GM19372 (cell line): ENCODE data around the gene PCK2.

Experiments
- ATAC-seq: cut with Tn5 transposase; IDR thresholded peaks from one replicate; pipeline ENCODE4 v1.9.1; 2021; ENCODE audit warnings: mild to moderate bottlenecking, low read depth, moderate library complexity; ENCODE audit not compliant: unreplicated experiment

PCK2 gene

DNA sequence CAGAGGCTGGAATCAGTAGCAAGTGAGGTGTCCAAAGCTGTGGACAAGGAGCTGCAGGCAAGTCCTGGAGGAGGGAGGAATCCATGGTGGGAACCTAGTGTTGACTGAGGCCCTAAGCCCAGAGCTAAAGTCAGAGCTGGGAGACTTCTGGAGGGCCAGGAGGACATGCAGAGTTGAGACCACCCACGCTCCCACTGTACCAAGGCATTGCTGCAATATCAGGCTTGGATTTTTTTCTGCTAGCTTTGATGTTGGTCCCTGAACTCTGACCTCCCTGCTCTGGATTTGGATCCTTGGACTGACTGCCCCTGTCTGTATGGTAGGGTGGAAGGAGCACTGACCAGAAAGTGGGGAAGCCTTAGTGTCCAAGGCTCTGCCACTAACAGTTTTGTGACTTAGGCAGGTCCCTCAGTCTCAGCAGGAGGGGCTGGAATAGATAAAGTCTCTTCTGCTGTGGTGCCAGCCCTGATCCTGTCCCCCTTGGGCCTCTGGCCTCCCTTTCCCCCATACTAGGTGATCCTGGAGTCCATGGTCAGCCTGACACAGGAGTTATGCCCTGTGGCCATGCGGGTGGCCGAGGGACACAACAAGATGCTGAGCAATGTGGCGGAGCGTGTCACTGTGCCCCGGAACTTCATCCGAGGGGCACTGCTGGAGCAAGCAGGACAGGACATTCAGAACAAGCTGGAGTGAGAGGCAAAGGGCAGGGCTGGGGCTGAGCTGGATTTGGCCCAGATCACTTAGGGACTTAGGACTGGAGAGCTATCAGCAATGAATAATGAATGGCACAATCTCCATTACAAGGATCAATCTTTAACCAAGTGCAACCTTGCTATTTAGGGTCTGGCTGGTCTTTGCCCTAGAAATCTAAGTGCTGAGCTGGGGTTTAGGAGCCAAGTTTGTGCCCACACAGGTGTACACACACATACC is 32.9 kb upstream of the PCK2 start:
- no peak for ATAC-seq

DNA sequence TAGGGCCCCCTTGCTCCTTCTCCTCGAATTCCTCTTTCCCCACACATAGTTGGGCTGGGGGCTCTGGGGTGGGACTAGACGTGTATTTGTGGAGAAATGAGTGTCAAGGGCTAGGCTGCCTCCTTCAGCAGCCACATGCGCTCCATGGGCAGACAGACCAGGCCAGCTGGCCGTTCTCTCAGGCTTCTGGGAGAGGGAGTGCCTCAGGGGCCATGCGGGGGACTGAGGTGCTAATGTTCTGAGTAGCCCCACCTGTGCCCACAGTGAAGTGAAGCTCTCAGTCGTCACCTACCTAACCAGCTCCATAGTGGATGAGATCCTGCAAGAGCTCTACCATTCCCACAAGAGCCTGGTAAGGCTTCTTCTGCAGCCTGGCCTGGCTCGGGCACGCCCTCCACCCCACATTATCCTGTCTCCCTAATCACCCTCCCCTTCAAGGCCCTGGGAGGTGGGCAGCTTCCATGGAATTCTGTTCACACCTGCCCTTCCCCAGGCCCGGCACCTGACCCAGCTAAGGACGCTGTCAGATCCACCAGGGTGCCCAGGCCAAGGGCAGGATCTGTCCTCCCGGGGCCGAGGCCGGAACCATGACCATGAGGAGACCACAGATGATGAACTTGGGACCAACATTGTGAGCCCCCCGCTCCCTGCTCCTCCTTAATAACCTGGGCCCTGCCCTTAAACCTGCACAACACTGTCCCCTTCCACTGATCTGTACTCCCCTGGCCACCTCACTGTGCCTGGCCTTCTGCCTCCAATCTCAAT is 31.7 kb upstream of the PCK2 start:
- no peak for ATAC-seq

DNA sequence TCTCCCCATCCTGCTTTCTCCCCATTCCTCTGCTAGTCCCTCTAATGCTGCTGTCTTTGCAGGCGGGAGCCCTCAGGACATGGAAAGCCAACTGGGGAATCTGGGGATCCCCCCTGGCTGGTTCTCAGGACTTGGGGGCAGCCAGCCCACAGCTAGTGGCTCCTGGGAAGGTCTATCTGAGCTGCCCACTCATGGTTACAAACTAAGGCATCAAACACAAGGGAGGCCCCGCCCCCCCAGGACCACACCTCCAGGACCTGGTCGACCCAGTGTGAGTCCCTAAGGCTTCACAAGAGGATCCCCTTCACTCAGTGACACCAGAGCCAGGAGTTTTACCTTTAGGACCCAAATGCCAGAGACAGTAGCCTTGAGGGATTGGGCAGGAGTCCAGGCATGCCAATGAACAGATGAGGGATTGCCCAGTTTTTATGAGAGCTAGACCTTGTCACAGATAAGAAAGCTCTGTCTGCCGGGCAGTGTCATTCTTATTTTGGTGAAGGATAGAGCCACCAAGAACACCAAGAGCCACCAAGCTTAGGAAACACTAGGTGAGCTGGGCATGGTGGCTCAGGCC is 30.8 kb upstream of the PCK2 start:
- no peak for ATAC-seq

DNA sequence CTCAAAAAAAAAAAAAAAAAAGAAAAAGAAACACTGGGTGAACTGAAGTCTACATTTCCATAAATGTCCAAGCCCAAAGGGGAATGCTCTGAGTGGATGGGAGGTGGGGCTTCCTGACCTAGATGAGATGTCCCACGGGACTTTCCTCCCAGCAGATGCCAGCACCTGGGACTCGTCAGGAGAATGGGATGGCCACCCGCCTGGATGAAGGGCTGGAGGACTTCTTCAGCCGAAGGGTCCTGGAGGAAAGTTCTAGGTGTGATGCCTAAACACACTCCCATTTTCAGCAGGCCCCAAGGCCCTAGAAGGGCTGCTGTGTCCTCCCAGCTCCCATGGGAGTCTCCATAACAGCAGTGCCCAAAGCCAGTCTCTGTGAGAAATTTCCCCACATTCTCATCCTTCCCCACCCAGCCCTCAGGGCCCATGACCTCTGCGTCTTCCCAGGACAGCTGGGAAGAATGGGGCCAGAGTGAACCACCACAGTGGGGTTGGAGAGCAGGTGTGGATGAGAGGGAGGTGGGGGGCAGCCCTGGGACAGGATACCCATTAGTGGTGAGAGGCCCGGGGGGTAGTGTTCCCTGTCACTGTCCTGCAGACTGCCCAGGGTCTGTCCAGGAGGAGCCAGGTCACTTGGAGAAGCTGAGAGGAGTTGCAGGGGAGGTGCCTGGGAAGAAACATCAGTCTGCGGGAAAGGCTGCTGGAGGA is 29.9 kb upstream of the PCK2 start:
- no peak for ATAC-seq

DNA sequence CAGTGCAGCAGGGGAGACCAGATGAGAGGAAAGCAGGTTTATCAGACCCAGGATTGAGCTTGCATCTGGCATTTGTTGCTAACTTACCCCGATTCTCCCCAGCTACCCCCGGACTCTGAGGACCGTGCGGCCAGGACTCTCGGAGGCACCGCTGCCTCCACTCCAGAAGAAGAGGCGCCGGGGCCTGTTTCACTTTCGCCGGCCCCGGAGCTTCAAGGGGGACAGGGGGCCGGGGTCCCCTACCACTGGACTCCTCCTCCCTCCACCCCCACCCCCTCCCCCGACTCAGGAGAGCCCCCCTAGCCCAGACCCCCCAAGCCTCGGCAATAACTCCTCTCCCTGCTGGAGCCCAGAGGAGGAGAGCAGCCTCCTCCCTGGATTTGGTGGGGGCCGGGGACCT is 29.3 kb upstream of the PCK2 start:
- ATAC-seq: no peak

DNA sequence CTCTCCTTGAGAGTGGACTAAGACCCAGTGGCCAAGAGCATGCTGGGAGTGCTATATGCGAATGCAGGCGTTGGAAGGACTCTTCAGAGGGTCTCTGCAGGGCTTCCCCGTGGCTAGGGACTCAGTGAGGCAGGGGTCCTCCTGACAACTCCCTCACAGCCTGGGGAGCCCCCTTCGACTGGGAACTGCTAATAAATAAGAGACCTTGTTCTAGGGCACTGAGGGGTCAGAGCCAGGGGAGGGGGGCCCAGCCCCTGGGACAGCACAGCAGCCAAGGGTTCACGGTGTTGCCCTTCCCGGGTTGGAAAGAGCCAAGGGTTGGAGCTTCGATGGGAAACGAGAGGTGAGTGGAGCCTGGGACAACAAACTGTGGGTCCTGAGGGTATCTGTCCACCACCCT is 28.7 kb upstream of the PCK2 start:
- no peak for ATAC-seq

DNA sequence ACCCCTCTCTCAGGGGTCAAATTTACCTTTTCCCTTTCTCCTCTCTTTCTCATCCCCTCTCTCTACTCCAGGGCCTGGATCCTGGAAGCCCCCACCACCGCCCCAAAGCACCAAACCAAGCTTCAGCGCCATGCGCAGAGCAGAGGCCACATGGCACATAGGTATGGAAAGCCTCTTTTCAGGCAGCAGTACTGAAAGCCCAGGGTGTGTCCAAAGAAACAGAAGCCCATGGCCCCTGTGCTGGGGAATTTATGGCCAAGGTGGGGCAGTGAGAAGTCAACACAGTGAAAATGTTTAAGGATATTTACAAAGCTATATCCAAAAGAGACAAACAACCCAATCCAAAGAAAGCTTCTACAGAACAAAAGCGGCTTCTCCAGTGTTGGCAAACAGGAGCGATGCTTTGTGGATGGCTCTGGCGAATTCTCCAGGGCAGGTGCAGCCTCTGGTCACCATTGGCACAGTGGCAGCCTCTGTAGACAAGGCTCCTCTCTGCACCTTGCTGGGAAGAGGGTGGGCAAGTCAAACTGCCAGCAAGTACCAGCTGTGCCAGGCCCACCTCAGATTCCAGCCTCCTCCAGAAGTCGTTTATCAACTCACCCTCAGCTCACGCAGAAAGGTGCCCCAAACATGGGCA is 27.5 kb upstream of the PCK2 start:
- no peak for ATAC-seq

DNA sequence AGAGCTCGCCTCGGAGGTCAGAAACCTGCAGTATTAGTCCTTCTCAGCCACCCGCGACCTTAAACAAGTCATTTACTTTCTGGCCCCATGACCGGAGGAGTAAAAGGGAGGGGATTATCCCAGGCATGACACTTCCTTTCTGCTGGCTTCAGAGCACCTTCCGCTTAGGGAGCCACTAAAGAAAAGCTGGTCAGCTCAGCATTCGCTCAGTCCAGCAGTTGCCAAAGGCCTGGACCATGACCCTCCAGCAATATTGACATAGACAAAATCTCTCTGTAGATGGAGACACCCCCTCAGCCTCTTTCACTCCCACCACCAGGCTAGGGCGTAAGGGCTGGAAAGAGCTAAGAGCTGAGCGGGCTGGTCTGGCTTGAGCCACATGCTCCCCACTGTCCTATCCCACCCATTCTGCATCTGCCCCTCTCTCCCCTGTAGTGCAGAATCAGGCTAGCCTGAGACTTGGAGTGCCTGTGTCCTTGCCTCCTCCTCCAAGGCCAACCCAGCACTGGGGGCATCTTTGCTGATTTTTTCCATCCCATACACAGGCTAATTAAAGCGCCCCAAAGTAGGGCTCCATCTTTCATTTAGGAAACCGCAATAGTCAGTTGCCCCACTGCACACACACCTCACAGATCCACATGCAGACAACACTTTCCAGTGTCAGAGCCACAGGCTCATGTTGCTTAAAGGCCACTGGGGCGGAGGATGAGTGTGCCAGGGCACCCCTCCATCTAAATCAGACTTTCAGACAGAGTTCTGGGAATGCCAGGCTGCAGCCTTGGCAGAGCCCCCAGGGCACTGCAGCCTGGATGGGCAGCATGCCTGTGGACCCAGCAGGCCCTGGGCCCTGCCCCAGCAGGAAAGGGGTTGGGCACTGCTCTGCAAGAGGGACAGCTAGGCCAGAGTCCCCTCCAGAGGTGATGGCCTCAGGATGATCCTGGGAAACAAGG is 26.7 kb upstream of the PCK2 start:
- no peak for ATAC-seq

DNA sequence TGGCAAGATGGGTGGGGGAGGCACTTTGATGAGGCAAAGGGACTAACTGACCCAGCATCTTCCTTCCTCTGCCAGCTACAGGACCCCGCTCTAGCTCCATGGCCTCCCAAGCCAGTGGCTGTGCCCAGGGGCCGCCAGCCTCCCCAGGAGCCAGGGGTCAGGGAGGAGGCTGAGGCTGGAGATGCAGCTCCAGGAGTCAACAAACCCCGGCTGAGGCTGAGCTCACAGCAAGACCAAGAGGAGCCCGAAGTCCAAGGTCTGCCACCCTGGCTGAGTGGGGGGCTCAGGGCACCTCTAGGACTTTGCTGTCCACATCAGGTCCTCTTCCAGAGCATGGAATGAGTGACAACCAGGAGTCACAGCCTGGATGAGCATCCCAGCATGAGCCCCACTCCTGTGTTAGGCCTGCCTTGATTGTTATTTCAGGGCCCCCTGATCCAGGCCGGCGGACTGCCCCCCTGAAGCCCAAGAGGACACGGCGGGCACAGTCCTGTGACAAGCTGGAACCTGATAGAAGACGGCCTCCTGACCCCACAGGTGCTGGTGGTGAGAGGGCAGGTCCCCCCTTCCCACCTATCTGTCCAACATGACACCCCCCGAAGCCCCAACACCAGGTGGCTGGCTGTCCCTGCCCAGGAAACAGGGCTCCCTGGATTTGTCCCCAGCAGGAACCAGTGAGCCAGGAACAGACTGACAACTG is 25.2 kb upstream of the PCK2 start:
- ATAC-seq: no peak

DNA sequence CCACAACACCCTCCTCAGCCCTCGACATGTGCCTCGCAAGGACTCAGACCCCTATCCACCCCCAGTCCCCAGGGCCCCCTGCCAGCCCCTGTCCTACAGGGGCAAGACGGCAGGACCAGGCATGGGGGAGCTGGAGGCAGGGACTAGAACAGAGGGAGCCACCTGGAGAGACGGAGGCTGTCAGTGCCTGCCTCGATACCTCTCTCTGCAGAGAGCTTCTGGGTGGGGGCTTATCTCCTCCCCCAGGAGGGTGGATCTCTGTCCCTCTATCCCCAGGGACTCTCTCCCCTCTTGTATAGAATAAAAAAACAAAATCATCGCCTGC is 24.7 kb upstream of the PCK2 start:
- ATAC-seq: no peak

DNA sequence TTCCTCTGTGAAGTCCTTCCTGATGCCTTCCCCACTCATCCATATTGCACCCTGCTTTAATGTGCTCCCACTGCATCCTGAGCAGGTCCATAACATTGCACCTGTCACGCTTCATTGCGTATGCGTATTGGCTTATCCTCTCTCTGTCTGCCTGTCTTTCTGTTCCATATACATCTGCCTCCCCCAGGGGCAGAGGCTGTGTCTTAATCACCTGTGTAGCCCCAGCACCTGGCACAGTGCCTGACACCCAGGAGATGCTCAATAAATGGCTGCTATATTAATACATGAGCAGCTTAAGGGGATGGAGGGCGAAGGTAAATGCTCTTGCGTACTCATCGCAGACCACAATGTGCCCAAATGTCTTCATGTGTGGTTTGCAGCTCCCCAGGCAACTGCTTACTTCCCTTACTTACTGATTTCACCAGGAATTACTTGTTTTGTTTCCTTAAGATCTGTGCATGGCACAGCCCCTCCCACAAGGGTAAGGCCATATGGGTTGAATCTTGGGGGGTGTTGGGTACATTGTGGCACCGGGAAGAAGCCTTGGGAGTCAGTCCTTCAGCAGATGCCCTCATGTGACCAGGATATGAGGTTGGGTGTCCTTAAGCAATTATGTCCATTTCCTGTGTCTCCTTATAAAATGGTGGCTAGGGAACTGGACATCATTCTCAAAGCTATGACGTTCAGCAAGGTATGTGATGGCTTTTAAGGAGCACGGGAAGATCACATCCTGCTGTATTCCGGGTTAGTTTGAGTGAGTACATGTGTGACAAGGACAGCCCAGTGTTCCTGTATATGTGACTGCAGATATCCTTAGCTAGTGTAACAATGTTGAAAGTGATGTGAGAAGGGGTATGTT is 23.6 kb upstream of the PCK2 start:
- no peak for ATAC-seq

DNA sequence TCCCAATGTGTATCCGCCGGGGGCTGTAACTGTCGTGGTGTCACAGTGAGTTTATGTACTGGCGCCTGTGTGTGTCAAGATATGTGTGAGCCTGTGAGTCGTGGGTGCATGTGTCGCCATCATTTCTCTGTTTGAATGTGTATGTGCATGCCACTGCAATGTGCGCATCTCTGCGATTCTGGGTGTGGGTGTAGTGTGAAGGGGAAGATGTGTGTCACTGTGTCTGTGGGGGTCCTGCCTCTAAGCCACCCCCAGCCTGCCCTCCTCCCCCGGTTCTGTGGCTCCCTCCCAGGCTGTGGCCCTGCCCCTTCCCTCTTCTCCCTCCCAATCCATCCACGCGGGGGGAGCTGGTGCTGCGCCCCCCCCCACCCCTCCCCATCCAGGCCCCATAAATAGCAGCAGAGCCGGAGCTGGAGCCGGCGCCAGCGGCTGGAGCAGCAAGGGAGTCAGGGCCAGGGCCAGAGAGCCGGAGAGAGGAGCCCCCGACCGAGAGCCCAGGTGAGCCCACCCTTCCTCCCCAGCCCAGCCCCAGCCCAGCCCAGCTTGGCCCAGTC is 22.9 kb upstream of the PCK2 start, which contains the start of gene CPNE6:
TSS of gene CPNE6 (plus strand) at position 419 of the 554 bp plus-strand sequence. CDS start 1,375 bp downstream, outside the sequence.
- ATAC-seq: no peak

DNA sequence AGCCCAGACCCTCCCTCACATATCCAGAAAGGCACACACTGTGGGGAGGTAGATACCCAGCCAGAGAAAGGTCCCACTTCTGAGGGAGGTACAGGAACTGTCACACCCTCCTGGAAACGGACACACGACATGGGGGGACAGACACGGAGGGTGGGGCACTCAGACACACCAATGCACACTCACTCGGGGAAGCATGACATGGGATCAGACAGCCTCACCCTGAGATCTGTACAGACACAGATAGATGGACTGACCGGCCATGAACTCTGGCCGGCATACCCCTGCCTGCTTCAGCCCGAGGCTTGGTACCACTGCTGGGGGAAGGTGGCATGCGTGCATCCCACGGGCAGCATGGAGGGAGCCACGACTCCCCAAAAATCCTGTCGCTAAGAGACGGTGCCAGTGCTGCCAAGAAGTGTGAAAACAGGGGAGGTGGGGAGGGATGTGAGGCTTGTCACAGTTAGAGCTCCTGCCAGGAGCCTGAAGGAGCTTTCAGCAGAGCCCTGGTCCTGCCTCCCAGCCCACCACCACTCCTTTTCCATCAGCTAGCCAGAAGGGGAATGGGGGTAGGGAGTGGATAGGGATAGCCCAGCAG is 22.2 kb upstream of the PCK2 start:
- no peak for ATAC-seq

DNA sequence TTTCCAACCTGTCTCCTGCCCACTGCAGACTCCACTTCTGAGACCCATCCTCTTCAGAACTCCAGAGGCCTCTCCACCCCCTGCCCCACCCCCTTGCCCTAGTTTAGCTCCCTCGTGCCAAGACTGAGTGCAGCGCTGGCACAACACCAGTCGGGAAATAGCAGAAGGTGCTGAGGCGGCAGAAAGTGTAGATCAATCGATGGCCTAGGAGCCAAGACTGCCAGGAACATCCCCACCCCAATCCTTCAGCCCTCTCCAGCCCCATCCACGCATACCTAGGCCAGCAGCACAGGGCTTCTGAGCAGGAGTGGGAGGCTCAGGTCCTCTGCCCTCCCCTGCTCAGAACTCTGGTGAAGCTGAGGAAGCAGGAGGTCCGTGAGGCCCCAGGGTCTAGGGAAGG is 21.7 kb upstream of the PCK2 start:
- ATAC-seq: no peak

DNA sequence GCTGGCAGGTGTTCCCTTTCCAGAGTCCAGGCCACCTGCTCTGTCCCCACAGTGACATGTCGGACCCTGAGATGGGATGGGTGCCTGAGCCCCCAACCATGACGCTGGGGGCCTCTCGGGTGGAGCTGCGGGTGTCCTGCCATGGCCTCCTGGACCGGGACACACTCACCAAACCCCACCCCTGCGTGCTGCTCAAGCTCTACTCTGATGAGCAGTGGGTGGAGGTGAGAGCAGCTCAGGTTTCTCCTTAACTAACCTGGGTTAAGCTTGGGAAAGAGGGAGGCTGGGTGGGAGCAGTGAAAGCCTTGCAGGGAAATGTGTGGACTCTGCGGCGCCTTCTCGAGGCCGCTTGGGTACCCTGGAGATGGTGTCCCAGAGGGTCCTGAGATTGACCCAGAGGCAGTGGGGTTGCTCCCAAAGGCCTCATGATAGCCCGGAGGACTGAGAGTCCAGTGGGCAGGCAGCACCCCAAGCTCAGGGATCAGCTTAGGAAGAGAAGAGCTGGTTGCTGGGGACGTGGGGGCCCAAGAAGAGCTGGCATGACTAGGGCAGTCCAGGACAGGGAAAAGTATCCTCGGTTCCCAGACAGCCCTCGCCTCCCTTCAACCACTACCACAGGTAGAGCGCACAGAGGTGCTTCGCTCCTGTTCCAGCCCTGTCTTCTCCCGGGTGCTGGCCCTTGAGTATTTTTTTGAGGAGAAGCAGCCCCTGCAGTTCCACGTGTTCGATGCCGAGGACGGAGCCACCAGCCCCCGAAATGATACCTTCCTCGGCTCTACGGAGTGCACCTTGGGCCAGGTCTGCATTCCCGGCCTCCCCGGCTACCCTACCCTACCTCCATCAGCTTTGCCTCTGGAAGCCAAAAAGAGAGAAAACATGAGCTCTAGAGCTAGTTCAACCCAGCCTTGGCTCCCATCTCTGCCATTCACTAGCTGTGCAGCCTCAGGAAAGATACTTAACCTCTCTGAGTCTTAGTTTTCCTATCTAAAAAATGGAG is 20.9 kb upstream of the PCK2 start:
- no peak for ATAC-seq
